Endothelial cell of umbilical vein (primary cell): ENCODE results near the gene HADH.

Experiments
- EZH2 ChIP-seq: IDR thresholded peaks from 2 replicates; pipeline ENCODE4 v1.6.1; 2012; ENCODE audit warnings: borderline replicate concordance, low read depth, mild to moderate bottlenecking, moderate library complexity, low read length, inconsistent platforms; ENCODE audit not compliant: severe bottlenecking
- MYC ChIP-seq: IDR thresholded peaks from one replicate; pipeline ENCODE4 v1.6.1; 2011; ENCODE audit warnings: mild to moderate bottlenecking, low read depth, low read length
- POLR2A ChIP-seq: IDR thresholded peaks from 2 replicates; pipeline ENCODE4 v1.6.1; 2012; ENCODE audit warnings: low read depth, mild to moderate bottlenecking, control low read depth, low read length
- POLR2AphosphoS5 ChIP-seq: IDR thresholded peaks from 2 replicates; pipeline ENCODE4 v1.6.1; 2012; ENCODE audit warnings: low read depth, mild to moderate bottlenecking, control low read depth, low read length, moderate library complexity; ENCODE audit not compliant: insufficient read depth
- TF ChIP-seq, protein P1 (sequence below), 2 donors: IDR thresholded peaks; 1 replicate in 1 of 2; 2 replicates in 1 of 2; pipeline ENCODE4 v1.5.1; 2011; ENCODE audit warnings: low read length in 2 of 2, mild to moderate bottlenecking in 2 of 2, moderate library complexity in 2 of 2, control low read depth in 1 of 2, inconsistent platforms in 1 of 2, low read depth in 1 of 2; ENCODE audit not compliant: insufficient read depth in 1 of 2; ENCODE audit errors: extremely low read depth in 1 of 2

- TF ChIP-seq, protein P1, sequence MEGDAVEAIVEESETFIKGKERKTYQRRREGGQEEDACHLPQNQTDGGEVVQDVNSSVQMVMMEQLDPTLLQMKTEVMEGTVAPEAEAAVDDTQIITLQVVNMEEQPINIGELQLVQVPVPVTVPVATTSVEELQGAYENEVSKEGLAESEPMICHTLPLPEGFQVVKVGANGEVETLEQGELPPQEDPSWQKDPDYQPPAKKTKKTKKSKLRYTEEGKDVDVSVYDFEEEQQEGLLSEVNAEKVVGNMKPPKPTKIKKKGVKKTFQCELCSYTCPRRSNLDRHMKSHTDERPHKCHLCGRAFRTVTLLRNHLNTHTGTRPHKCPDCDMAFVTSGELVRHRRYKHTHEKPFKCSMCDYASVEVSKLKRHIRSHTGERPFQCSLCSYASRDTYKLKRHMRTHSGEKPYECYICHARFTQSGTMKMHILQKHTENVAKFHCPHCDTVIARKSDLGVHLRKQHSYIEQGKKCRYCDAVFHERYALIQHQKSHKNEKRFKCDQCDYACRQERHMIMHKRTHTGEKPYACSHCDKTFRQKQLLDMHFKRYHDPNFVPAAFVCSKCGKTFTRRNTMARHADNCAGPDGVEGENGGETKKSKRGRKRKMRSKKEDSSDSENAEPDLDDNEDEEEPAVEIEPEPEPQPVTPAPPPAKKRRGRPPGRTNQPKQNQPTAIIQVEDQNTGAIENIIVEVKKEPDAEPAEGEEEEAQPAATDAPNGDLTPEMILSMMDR (IDR thresholded peaks at IDR 0.05; ENCODE audit: extremely low read depth in 1 of 2, insufficient read depth in 1 of 2, low read depth in 1 of 2, low read length in 2 of 2) = no peak
- TF ChIP-seq EZH2 (no peak), POLR2AphosphoS5 (no peak), POLR2A (no peak), MYC (no peak)
Observed at GRCh38 chr4:108007984-108008383, 18.3 kb downstream of the HADH start.
